Right cardiac atrium (tissue), 5 donors: ENCODE measurements around the gene ETV4. TPM values are rescaled to one million over a fixed set of nuclear protein-coding genes. Genes with fewer than 3 reads are reported as not detected.

Experiments
- ATAC-seq, 2 donors: fragments of 200-7000 bp; cut with Tn5 transposase; one replicate each; pipeline versions ENCODE4 v1.8.0 to v1.9.1; 2020; ENCODE audit warnings: moderate library complexity in 2 of 2, mild to moderate bottlenecking in 1 of 2
- DNase-seq, 3 donors: peaks; one replicate each; pipeline ENCODE4 v3.0.0-alpha.2; 2020
- H3K27ac ChIP-seq: one replicate; pipeline ENCODE4 v1.5.1; 2013; ENCODE audit warnings: mild to moderate bottlenecking, low read length, control low read depth, moderate library complexity
- H3K27me3 ChIP-seq: one replicate; pipeline ENCODE4 v1.6.1; 2013; ENCODE audit not compliant: control insufficient read depth, insufficient read depth
- H3K4me1 ChIP-seq: one replicate; pipeline ENCODE4 v1.6.1; 2013; ENCODE audit warnings: low read length; ENCODE audit not compliant: control insufficient read depth, insufficient read depth
- H3K4me3 ChIP-seq: one replicate; pipeline ENCODE4 v1.5.1; 2013; ENCODE audit warnings: low read length, control low read depth
- H3K9me3 ChIP-seq: one replicate; pipeline ENCODE4 v1.6.1; 2013; ENCODE audit warnings: low read length; ENCODE audit not compliant: control insufficient read depth
- WGBS: extraction: QIAGEN DNeasy Blood & Tissue Kit; methylation state at CpG from one replicate; pipeline ENCODE4 v1.1.7; 2013; 5-methylcytosine and 5-hydroxymethylcytosine counted together
- intact Hi-C, 4 donors: fragments of 100-400 bp; cut with DNase I; formaldehyde crosslinking; loops; one replicate each; pipeline versions ENCODE4 v1.11.0 to v1.14.0; 2022 to 2023
- polyA plus RNA-seq: library from polyadenylated mRNA; stranded (reverse); fragments of 200-250 nt; gene quantifications from one replicate; pipeline ENCODE4 v1.2.3, GENCODE V29; 2013
- total RNA-seq, 4 donors: library from RNA; stranded (reverse); fragmentation: NEBNext Ultra II Directional; extraction: Animal tissue kit (Norgen Biotek cat#: 25700); gene quantifications; one replicate each; pipeline ENCODE4 v1.2.1, GENCODE V29; 2021
- donor health status: healthy with polysubstance abuse.
- donor health status: DM: no; HTN: yes; CAD: no.
- donor health status: DM: no; HTN: no; CAD: no.
- donor health status: DM: no; HTN: yes; CAD: no; lungs with severe emphysema.
- donor health status: DM: yes; HTN: yes; CAD: no.

The ETV4 gene
- total and polyA plus RNA-seq, 5 donors = 0.14 to 2.1 (median 0.43) TPM; not detected in 1

DNA sequence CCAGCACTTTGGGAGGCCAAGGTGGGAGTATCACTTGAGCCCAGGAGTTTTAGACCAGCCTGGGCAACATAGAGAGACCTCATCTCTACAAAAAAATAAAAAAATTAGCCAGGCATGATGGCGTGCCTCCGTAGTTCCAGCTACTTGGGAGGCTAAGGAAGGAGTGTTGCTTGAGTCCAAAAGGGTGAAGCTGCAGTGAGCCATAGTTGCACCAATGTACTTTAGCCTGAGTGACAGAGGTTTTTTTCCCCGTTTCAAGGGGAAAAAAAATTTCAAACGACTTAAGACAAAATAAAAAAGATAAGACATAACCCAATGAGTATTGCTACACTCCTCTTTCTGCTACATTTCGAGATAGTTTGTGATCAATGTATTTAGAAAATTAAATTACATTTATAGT, 55.5 kb downstream of the ETV4 start:
- DNase-seq = no peak
- intact Hi-C loops = no loop called here
- ATAC-seq = no peak
- Histone ChIP-seq H3K4me1 (no peaks in the 10 kb centered on the region), H3K9me3 (no peaks in the 10 kb centered on the region), H3K27me3 (no peaks in the 10 kb centered on the region), H3K4me3 (no peak overlapping the region), H3K27ac (no peak overlapping the region)
- WGBS = 83% methylated on average over 5 of the region's 5 CpGs

DNA sequence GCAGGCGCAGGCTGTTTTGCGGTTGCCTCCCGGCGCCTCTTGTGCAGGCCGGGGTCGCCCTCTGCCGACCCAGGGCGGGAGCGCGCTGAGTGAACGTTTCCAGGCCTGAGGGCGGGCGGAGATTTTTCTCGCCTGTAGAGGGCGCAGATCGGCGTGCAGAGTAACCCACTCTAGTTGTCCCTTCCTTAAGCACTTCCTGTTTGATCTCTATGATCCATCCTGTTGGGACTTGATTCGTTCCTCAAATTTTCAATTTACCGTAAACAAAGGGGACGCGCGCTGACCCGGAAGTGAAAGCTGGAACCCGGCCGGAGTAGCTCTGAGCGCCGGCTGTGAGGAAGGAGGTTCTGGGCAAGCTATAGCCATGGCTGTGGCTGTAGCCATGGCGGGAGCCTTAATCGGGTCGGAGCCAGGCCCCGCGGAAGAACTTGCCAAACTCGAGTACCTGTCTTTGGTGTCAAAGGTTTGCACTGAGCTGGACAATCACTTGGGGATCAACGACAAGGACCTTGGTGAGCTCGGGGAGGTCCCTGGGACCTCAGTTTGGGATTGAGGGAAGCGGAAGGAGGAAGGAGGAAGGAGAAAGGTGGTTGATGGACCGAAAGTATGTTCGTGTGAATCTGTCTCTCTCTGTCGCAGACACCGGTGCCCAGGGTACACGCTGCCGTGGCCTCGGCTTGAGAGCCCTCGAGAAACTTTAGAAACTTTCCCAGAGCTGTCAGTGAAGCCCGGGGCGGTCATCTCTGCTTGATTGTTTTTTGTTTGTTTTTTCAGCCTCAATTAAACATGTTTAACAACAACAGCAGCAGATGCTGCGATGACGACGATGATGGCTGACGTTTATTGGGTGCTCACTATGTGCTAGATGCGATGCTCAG, 62.2 kb downstream of the ETV4 start, which contains the start of gene DHX8:
DHX8 (plus strand) TSS at position 302 of the 878 bp plus-strand sequence; CDS start at position 365, 63 bp downstream.
- ATAC-seq (peak; percentile 98 to 99), DNase-seq (peak; percentile 97 to 99 (median 99))
- no peaks in the 10 kb centered on the region for H3K9me3 ChIP-seq
- H3K27me3 ChIP-seq = no peaks in the 10 kb centered on the region
- intact Hi-C loops = loop anchor here (1.0 to 2.0 kb wide), 2 partner anchors 89 to 90 kb away; no protein-coding TSS in a partner anchor
- H3K27ac ChIP-seq = peak within 1 kb of the TSS; percentile 76
- under 1% methylated on average over 51 of the region's 51 CpGs for WGBS
- no peaks in the 10 kb centered on the region for H3K4me1 ChIP-seq
- H3K4me3 ChIP-seq = peak within 1 kb of the TSS; percentile 97

DNA sequence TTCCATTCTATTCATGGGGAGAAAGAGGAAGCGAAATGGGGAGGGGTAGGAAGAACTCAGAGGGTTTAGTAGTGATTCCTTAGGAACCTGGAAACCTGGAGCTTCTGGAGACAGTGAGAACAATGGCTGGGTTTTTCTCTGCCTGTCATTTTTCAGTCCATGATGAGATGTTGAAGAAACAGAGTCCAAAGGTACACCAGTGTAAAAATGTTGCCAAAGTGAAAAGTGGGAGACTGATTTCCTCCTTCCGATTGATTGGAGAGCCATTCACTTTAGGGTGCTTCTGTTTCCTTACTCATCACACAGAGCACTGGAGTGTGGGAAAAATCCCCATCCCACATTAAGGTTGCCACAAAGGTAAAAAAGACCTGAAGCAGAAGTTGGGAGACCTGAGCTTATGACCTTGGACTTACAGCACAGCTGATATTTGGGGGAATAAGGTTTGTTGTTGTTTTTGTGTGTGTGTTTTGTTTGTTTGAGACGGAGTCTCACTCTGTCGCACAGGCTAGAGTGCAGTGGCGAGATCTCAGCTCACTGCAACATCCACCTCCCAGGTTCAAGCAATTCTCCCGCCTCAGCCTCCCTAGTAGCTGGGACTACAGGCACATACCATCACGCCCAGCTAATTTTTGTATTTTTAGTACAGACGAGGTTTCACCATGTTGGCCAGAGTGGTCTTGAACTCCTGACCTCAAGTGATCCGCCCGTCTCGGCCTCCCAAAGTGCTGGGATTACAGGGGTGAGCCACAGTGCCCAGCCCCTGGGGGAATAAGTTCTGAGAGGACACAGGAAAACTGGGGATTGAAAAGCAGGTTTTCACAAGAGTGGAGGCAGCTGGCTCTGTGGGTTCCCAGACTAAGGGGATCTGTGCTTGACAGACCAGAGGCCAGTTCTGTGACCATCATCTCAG, 63.8 kb downstream of the ETV4 start:
- ATAC-seq (no peak), DNase-seq (no peak)
- no peak overlapping the region for H3K4me3 ChIP-seq
- WGBS = 80% methylated on average over 11 of the region's 11 CpGs
- no peaks in the 10 kb centered on the region for H3K9me3 ChIP-seq
- no peaks in the 10 kb centered on the region for H3K27me3 ChIP-seq
- no peaks in the 10 kb centered on the region for H3K4me1 ChIP-seq
- intact Hi-C loops = loop anchor here (1.0 to 2.0 kb wide), 2 partner anchors 88 kb away; no protein-coding TSS in a partner anchor
- H3K27ac ChIP-seq = no peak overlapping the region

DNA sequence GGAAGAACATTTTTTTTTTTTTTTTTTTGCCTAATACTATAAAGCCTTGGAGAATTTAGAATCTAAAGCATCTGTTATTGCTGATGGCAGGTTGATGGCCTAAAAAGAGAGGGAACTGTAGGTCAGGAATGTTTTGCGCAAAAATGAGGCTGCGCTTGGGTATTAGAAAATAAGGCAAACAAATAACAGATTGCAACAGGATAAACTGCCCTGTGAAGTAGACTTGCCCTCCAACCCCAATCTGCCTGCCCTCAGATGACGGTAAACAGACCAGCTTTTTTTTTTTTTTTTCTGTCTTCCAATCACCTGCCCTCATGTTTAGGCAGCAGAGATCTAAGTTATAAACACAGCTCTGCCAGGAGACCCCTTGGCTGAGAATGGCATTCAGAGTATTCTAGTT, 66.2 kb downstream of the ETV4 start:
- H3K4me3 ChIP-seq = no peak overlapping the region
- H3K9me3 ChIP-seq = no peaks in the 10 kb centered on the region
- ATAC-seq (no peak), DNase-seq (no peak)
- intact Hi-C loops = no loop called here
- H3K27ac ChIP-seq = no peak overlapping the region
- no peaks in the 10 kb centered on the region for H3K27me3 ChIP-seq
- no peaks in the 10 kb centered on the region for H3K4me1 ChIP-seq
- 95% methylated on average over 3 of the region's 3 CpGs for WGBS

Other genes starting within 250 kb of the ETV4 start
- 10 to 100 TPM; 10.8 to 24.5 (median 18.0) TPM for gene ARL4D, start 147.3 kb downstream of the ETV4 start, total RNA-seq
- 13.0 TPM for gene ARL4D, start 147.3 kb downstream of the ETV4 start, polyA plus RNA-seq
- 10 to 100 TPM; 23.1 to 38.8 (median 29.2) TPM for gene DHX8, start 62.4 kb downstream of the ETV4 start, total RNA-seq
- 12.8 TPM for gene DHX8, start 62.4 kb downstream of the ETV4 start, polyA plus RNA-seq
- 10 to 100 TPM in 2 of 4 donors, 1 to 10 TPM in 2; 4.2 to 16.8 (median 7.6) TPM for gene MEOX1, start 115.6 kb upstream of the ETV4 start, total RNA-seq
- gene MEOX1, start 115.6 kb upstream of the ETV4 start, polyA plus RNA-seq = 11.2 TPM
- gene SOST, start 212.5 kb upstream of the ETV4 start, total RNA-seq = 1 to 10 TPM in 1 of 4 donors, under 1 TPM in 2, not detected in 1; 0.29 to 2.0 (median 0.34) TPM
- 1.6 TPM for gene SOST, start 212.5 kb upstream of the ETV4 start, polyA plus RNA-seq
- 100 to 1,000 TPM; 144 to 180 (median 154) TPM for gene DUSP3, start 232.6 kb upstream of the ETV4 start, total RNA-seq
- gene DUSP3, start 232.6 kb upstream of the ETV4 start, polyA plus RNA-seq = 137 TPM
- gene CFAP97D1, start 234.1 kb upstream of the ETV4 start, total RNA-seq = under 1 TPM in 1 of 4 donors, not detected in 3; 0.28 TPM
- 0.02 TPM for gene CFAP97D1, start 234.1 kb upstream of the ETV4 start, polyA plus RNA-seq